ENCODE measurements around the gene PCDHGB4. TPM values are rescaled to one million over a fixed set of nuclear protein-coding genes. Genes with fewer than 3 reads are reported as not detected.

The PCDHGB4 gene
- total and polyA plus RNA-seq, 4 donors = 0.31 to 12.1 (median 4.0) TPM

DNA sequence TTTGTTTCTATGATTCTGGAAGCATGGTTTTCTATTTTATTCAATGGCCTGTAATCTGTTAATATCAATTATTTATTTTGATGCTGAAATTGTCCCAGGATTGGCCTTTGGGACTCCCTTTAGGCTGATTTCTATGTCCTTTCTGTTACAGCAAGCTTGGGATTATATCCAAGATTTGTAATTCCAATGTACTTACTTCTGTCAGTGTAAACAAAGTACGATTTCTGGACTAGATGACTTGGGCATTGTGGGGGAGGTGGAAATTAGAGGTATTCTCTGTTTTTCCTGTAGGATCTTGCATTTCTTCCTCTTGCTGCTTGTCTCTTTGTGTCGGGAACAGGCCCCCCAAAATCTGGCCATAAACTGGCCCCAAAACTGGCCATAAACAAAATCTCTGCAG, 46.5 kb downstream of the PCDHGB4 start:
- TF ChIP-seq, protein P1, sequence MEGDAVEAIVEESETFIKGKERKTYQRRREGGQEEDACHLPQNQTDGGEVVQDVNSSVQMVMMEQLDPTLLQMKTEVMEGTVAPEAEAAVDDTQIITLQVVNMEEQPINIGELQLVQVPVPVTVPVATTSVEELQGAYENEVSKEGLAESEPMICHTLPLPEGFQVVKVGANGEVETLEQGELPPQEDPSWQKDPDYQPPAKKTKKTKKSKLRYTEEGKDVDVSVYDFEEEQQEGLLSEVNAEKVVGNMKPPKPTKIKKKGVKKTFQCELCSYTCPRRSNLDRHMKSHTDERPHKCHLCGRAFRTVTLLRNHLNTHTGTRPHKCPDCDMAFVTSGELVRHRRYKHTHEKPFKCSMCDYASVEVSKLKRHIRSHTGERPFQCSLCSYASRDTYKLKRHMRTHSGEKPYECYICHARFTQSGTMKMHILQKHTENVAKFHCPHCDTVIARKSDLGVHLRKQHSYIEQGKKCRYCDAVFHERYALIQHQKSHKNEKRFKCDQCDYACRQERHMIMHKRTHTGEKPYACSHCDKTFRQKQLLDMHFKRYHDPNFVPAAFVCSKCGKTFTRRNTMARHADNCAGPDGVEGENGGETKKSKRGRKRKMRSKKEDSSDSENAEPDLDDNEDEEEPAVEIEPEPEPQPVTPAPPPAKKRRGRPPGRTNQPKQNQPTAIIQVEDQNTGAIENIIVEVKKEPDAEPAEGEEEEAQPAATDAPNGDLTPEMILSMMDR (IDR thresholded peaks at IDR 0.05; ENCODE audit: control extremely low read depth, extremely low read depth) = no peak
- no peak for DNase-seq
- Histone ChIP-seq H3K9me3 (ENCODE audit: control insufficient read depth in 4 of 4, insufficient read depth in 3 of 4, low read length in 3 of 4) (peaks cover 4 to 36% (median 12%) of the 10 kb centered on the region in 4 donors), H3K4me1 (ENCODE audit: control insufficient read depth in 5 of 5, insufficient read depth in 5 of 5, low read length in 5 of 5) (peaks cover 0 to 5% (median 0%) of the 10 kb centered on the region in 5 donors), H3K9ac (ENCODE audit: insufficient read depth in 1 of 2, low read length in 2 of 2) (no peak overlapping the region), H3K36me3 (ENCODE audit: control insufficient read depth in 4 of 4, insufficient read depth in 4 of 4, low read length in 4 of 4) (peaks cover 0 to 10% (median 0%) of the 10 kb centered on the region in 4 donors), H3K4me3 (no peak overlapping the region), H3K27me3 (ENCODE audit: control insufficient read depth in 3 of 3, insufficient read depth in 3 of 3, low read length in 2 of 3) (no peaks in the 10 kb centered on the region), H3K27ac (ENCODE audit: low read depth in 1 of 2, low read length in 1 of 2) (no peak overlapping the region)
- 73 to 85% methylated on average over 2 of the region's 2 CpGs for WGBS, 2 donors
- ATAC-seq (ENCODE audit: insufficient read depth, low FRiP score) = no peak

DNA sequence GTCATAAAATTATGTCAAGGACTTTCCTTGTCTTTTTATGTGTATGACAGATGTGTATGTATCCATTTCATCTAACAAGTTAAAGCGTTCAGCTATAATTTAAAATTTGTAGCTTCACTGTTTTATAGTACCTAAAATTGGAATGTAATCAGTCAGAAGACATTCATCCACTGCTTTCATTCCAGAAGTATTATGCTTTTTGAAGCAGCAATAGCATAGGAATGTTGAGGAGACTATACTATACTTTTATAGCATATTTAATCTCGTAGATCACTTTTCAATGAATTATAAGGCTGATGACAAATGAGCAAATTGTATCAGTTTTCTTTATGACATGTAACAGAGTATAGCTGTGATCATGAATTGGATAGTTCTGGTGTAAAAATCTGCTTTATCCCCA, 49.7 kb downstream of the PCDHGB4 start:
- peaks cover 0 to 18% (median 2%) of the 10 kb centered on the region in 4 donors for H3K36me3 ChIP-seq (ENCODE audit: control insufficient read depth in 4 of 4, insufficient read depth in 4 of 4, low read length in 4 of 4)
- 94% methylated on average over 2 of the region's 2 CpGs for WGBS, 2 donors
- TF ChIP-seq, protein P1 (IDR thresholded peaks at IDR 0.05; ENCODE audit: control extremely low read depth, extremely low read depth) = no peak
- H3K4me3 ChIP-seq = no peak overlapping the region
- DNase-seq (no peak), ATAC-seq (ENCODE audit: insufficient read depth, low FRiP score) (no peak)
- no peak overlapping the region for H3K27ac ChIP-seq (ENCODE audit: low read depth in 1 of 2, low read length in 1 of 2)
- H3K4me1 ChIP-seq (ENCODE audit: control insufficient read depth in 5 of 5, insufficient read depth in 5 of 5, low read length in 5 of 5) = peaks cover 0 to 2% (median 0%) of the 10 kb centered on the region in 5 donors
- no peaks in the 10 kb centered on the region for H3K27me3 ChIP-seq (ENCODE audit: control insufficient read depth in 3 of 3, insufficient read depth in 3 of 3, low read length in 2 of 3)
- H3K9ac ChIP-seq (ENCODE audit: insufficient read depth in 1 of 2, low read length in 2 of 2) = no peak overlapping the region
- peaks cover 7 to 35% (median 17%) of the 10 kb centered on the region in 4 donors for H3K9me3 ChIP-seq (ENCODE audit: control insufficient read depth in 4 of 4, insufficient read depth in 3 of 4, low read length in 3 of 4)

DNA sequence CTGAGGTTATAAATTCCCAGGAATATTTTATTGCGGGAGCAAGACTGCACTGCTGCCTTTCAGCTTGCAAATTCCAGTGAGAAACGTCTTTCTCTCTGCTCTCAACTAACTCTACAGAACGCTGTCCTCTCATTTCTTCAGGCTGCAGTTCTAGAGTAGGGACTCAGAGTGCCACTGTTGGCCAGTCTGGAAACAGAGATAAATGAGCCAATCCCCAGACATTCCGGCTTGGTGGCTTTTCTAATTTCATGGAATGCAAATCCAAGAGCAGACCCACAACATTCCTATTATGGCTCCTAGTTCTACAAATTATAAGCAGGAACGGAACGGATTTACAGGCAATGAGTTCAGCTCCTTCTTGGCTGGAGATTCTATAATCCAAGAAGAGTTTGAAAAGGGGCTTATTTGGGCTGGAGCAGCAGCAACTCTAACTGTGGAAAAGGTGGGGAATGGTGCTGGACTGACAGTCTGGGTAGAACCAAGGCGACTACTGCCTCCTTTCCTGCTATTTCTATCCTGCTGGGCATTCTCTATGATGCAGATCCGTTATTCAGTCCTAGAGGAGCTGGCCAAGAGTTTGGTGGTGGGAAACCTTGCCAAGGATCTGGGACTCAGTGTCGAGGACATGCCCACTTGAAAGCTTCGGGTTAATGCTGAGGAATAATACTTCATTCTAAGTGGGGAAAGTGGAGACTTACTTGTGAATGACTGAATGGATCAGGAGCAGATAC, 52.1 kb downstream of the PCDHGB4 start:
- no peak overlapping the region for H3K4me3 ChIP-seq
- ATAC-seq (ENCODE audit: insufficient read depth, low FRiP score) (no peak), DNase-seq (no peak)
- H3K27me3 ChIP-seq (ENCODE audit: control insufficient read depth in 3 of 3, insufficient read depth in 3 of 3, low read length in 2 of 3) = no peaks in the 10 kb centered on the region
- H3K9me3 ChIP-seq (ENCODE audit: control insufficient read depth in 4 of 4, insufficient read depth in 3 of 4, low read length in 3 of 4) = peaks cover 10 to 25% (median 18%) of the 10 kb centered on the region in 4 donors
- peaks cover 0 to 18% (median 2%) of the 10 kb centered on the region in 4 donors for H3K36me3 ChIP-seq (ENCODE audit: control insufficient read depth in 4 of 4, insufficient read depth in 4 of 4, low read length in 4 of 4)
- H3K9ac ChIP-seq (ENCODE audit: insufficient read depth in 1 of 2, low read length in 2 of 2) = no peak overlapping the region
- no peaks in the 10 kb centered on the region for H3K4me1 ChIP-seq (ENCODE audit: control insufficient read depth in 5 of 5, insufficient read depth in 5 of 5, low read length in 5 of 5)
- WGBS, 2 donors = 66 to 73% methylated on average over 10 of the region's 10 CpGs
- TF ChIP-seq, protein P1 (IDR thresholded peaks at IDR 0.05; ENCODE audit: control extremely low read depth, extremely low read depth) = no peak
- no peak overlapping the region for H3K27ac ChIP-seq (ENCODE audit: low read depth in 1 of 2, low read length in 1 of 2)

Other genes starting within 250 kb of the PCDHGB4 start
Only the 30 nearest of the 37 such genes appear.
- 1 to 10 TPM; 1.8 to 3.1 TPM for gene PCDHB9, start 200.5 kb upstream of the PCDHGB4 start, total RNA-seq
- under 1 TPM; 0.37 to 0.38 TPM for gene PCDHB9, start 200.5 kb upstream of the PCDHGB4 start, polyA plus RNA-seq
- gene PCDHB10, start 195.3 kb upstream of the PCDHGB4 start, total RNA-seq = 1 to 10 TPM; 1.9 to 6.3 TPM
- under 1 TPM; 0.53 to 0.63 TPM for gene PCDHB10, start 195.3 kb upstream of the PCDHGB4 start, polyA plus RNA-seq
- gene PCDHB11, start 188.1 kb upstream of the PCDHGB4 start, total RNA-seq = 1 to 10 TPM; 2.2 to 9.6 TPM
- gene PCDHB11, start 188.1 kb upstream of the PCDHGB4 start, polyA plus RNA-seq = under 1 TPM; 0.44 to 0.53 TPM
- gene PCDHB12, start 179.0 kb upstream of the PCDHGB4 start, total RNA-seq = 10 to 100 TPM in 1 of 2 donors, 1 to 10 TPM in 1; 2.8 to 10.1 TPM
- under 1 TPM; 0.47 to 0.71 TPM for gene PCDHB12, start 179.0 kb upstream of the PCDHGB4 start, polyA plus RNA-seq
- 1 to 10 TPM; 3.3 to 7.7 TPM for gene PCDHB13, start 173.8 kb upstream of the PCDHGB4 start, total RNA-seq
- under 1 TPM; 0.58 to 0.59 TPM for gene PCDHB13, start 173.8 kb upstream of the PCDHGB4 start, polyA plus RNA-seq
- 10 to 100 TPM in 1 of 2 donors, 1 to 10 TPM in 1; 2.8 to 10.6 TPM for gene PCDHB14, start 164.4 kb upstream of the PCDHGB4 start, total RNA-seq
- gene PCDHB14, start 164.4 kb upstream of the PCDHGB4 start, polyA plus RNA-seq = 1 to 10 TPM in 1 of 2 donors, under 1 TPM in 1; 0.67 to 1.2 TPM
- gene PCDHB15, start 142.3 kb upstream of the PCDHGB4 start, total RNA-seq = 1 to 10 TPM; 3.2 to 8.0 TPM
- 1 to 10 TPM; 1.4 to 1.8 TPM for gene PCDHB15, start 142.3 kb upstream of the PCDHGB4 start, polyA plus RNA-seq
- under 1 TPM; 0.17 to 0.83 TPM for gene SLC25A2, start 83.6 kb upstream of the PCDHGB4 start, total RNA-seq
- gene SLC25A2, start 83.6 kb upstream of the PCDHGB4 start, polyA plus RNA-seq = under 1 TPM; 0.05 to 0.22 TPM
- 10 to 100 TPM; 51.4 to 97.1 TPM for gene TAF7, start 66.9 kb upstream of the PCDHGB4 start, total RNA-seq
- 10 to 100 TPM; 29.9 to 76.2 TPM for gene TAF7, start 66.9 kb upstream of the PCDHGB4 start, polyA plus RNA-seq
- under 1 TPM; 0.57 to 0.71 TPM for gene PCDHGA1, start 57.2 kb upstream of the PCDHGB4 start, total RNA-seq
- under 1 TPM; 0.15 to 0.16 TPM for gene PCDHGA1, start 57.2 kb upstream of the PCDHGB4 start, polyA plus RNA-seq
- gene PCDHGA2, start 48.9 kb upstream of the PCDHGB4 start, total RNA-seq = 1 to 10 TPM; 5.5 to 7.7 TPM
- 1 to 10 TPM in 1 of 2 donors, under 1 TPM in 1; 0.39 to 1.1 TPM for gene PCDHGA2, start 48.9 kb upstream of the PCDHGB4 start, polyA plus RNA-seq
- gene PCDHGA3, start 43.9 kb upstream of the PCDHGB4 start, total RNA-seq = 1 to 10 TPM; 2.1 to 5.1 TPM
- under 1 TPM; 0.26 to 0.45 TPM for gene PCDHGA3, start 43.9 kb upstream of the PCDHGB4 start, polyA plus RNA-seq
- 1 to 10 TPM; 2.4 to 8.4 TPM for gene PCDHGB1, start 37.6 kb upstream of the PCDHGB4 start, total RNA-seq
- gene PCDHGB1, start 37.6 kb upstream of the PCDHGB4 start, polyA plus RNA-seq = under 1 TPM; 0.17 to 0.20 TPM
- gene PCDHGA4, start 32.7 kb upstream of the PCDHGB4 start, total RNA-seq = 1 to 10 TPM; 4.6 to 7.0 TPM
- gene PCDHGA4, start 32.7 kb upstream of the PCDHGB4 start, polyA plus RNA-seq = under 1 TPM; 0.35 to 0.48 TPM
- 10 to 100 TPM in 1 of 2 donors, 1 to 10 TPM in 1; 4.6 to 10.1 TPM for gene PCDHGB2, start 27.7 kb upstream of the PCDHGB4 start, total RNA-seq
- gene PCDHGB2, start 27.7 kb upstream of the PCDHGB4 start, polyA plus RNA-seq = under 1 TPM; 0.28 to 0.48 TPM
- 1 to 10 TPM; 2.9 to 9.3 TPM for gene PCDHGA5, start 23.5 kb upstream of the PCDHGB4 start, total RNA-seq
- gene PCDHGA5, start 23.5 kb upstream of the PCDHGB4 start, polyA plus RNA-seq = under 1 TPM; 0.31 to 0.32 TPM
- 1 to 10 TPM; 3.2 to 7.9 TPM for gene PCDHGB3, start 17.5 kb upstream of the PCDHGB4 start, total RNA-seq
- under 1 TPM; 0.18 to 0.24 TPM for gene PCDHGB3, start 17.5 kb upstream of the PCDHGB4 start, polyA plus RNA-seq
- 1 to 10 TPM; 4.9 to 8.5 TPM for gene PCDHGA6, start 13.8 kb upstream of the PCDHGB4 start, total RNA-seq
- under 1 TPM; 0.59 to 0.96 TPM for gene PCDHGA6, start 13.8 kb upstream of the PCDHGB4 start, polyA plus RNA-seq
- gene PCDHGA7, start 5.0 kb upstream of the PCDHGB4 start, total RNA-seq = 1 to 10 TPM; 2.9 to 6.3 TPM
- gene PCDHGA7, start 5.0 kb upstream of the PCDHGB4 start, polyA plus RNA-seq = under 1 TPM; 0.23 to 0.30 TPM
- 1 to 10 TPM; 1.9 to 7.3 TPM for gene PCDHGA8, start 4.9 kb downstream of the PCDHGB4 start, total RNA-seq
- gene PCDHGA8, start 4.9 kb downstream of the PCDHGB4 start, polyA plus RNA-seq = under 1 TPM; 0.06 to 0.18 TPM
- gene PCDHGB5, start 10.2 kb downstream of the PCDHGB4 start, total RNA-seq = 10 to 100 TPM in 1 of 2 donors, 1 to 10 TPM in 1; 10.0 to 14.3 TPM
- gene PCDHGB5, start 10.2 kb downstream of the PCDHGB4 start, polyA plus RNA-seq = 1 to 10 TPM; 1.2 to 2.5 TPM
- 10 to 100 TPM in 1 of 2 donors, 1 to 10 TPM in 1; 4.8 to 13.8 TPM for gene PCDHGA9, start 15.1 kb downstream of the PCDHGB4 start, total RNA-seq
- under 1 TPM; 0.59 to 0.90 TPM for gene PCDHGA9, start 15.1 kb downstream of the PCDHGB4 start, polyA plus RNA-seq
- gene PCDHGB6, start 20.3 kb downstream of the PCDHGB4 start, total RNA-seq = 10 to 100 TPM in 1 of 2 donors, 1 to 10 TPM in 1; 6.1 to 11.6 TPM
- gene PCDHGB6, start 20.3 kb downstream of the PCDHGB4 start, polyA plus RNA-seq = 1 to 10 TPM; 1.1 to 2.2 TPM
- gene PCDHGA10, start 25.3 kb downstream of the PCDHGB4 start, total RNA-seq = 10 to 100 TPM in 1 of 2 donors, 1 to 10 TPM in 1; 5.7 to 12.9 TPM
- gene PCDHGA10, start 25.3 kb downstream of the PCDHGB4 start, polyA plus RNA-seq = under 1 TPM; 0.89 to 0.96 TPM
- 10 to 100 TPM; 16.6 to 18.1 TPM for gene PCDHGB7, start 30.0 kb downstream of the PCDHGB4 start, total RNA-seq
- 1 to 10 TPM; 1.6 to 4.7 TPM for gene PCDHGB7, start 30.0 kb downstream of the PCDHGB4 start, polyA plus RNA-seq
- 10 to 100 TPM in 1 of 2 donors, 1 to 10 TPM in 1; 3.8 to 11.1 TPM for gene PCDHGA11, start 33.4 kb downstream of the PCDHGB4 start, total RNA-seq
- under 1 TPM; 0.65 to 0.81 TPM for gene PCDHGA11, start 33.4 kb downstream of the PCDHGB4 start, polyA plus RNA-seq
- gene PCDHGA12, start 42.8 kb downstream of the PCDHGB4 start, total RNA-seq = 1 to 10 TPM; 5.6 to 7.9 TPM
- gene PCDHGA12, start 42.8 kb downstream of the PCDHGB4 start, polyA plus RNA-seq = 1 to 10 TPM; 1.2 to 1.6 TPM
- gene PCDHGC3, start 88.3 kb downstream of the PCDHGB4 start, total RNA-seq = 100 to 1,000 TPM in 1 of 2 donors, 10 to 100 TPM in 1; 63.9 to 116 TPM
- gene PCDHGC3, start 88.3 kb downstream of the PCDHGB4 start, polyA plus RNA-seq = 10 to 100 TPM; 44.8 to 73.4 TPM
- 1 to 10 TPM; 3.1 to 8.7 TPM for gene PCDHGC4, start 97.3 kb downstream of the PCDHGB4 start, total RNA-seq
- under 1 TPM; 0.08 to 0.24 TPM for gene PCDHGC4, start 97.3 kb downstream of the PCDHGB4 start, polyA plus RNA-seq
- gene PCDHGC5, start 101.4 kb downstream of the PCDHGB4 start, total RNA-seq = 1 to 10 TPM; 2.7 to 5.1 TPM
- gene PCDHGC5, start 101.4 kb downstream of the PCDHGB4 start, polyA plus RNA-seq = under 1 TPM; 0.14 to 0.39 TPM

Data from lung (tissue), 12 donors.